GM19099 (cell line): ENCODE data around the gene MRRF.

Experiments used
- POLR2A ChIP-seq: IDR thresholded peaks from 3 replicates; pipeline ENCODE4 v1.6.1; 2011; ENCODE audit warnings: low read depth; ENCODE audit not compliant: insufficient read length; ENCODE audit errors: extremely low read depth

MRRF gene

DNA sequence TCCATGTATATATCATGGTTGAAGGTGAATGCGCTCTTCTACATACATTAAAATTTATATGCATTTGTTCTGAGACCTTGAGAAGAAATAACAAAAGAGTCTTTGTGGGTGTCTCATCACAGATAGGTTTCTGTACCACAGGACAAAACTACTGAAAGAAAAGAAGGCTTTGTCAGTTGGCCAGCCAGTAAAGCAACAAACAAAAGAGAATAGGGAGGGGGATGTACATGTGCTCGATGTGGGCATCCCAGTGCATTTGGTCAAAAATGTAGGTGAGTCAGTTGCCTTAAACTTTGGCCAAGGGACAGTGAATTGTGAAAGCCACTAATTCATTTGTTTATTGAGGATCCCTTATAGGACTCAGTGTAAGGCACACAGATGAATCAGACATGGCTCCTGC, 13.3 kb upstream of the MRRF start:
- TF ChIP-seq POLR2A: no peak

DNA sequence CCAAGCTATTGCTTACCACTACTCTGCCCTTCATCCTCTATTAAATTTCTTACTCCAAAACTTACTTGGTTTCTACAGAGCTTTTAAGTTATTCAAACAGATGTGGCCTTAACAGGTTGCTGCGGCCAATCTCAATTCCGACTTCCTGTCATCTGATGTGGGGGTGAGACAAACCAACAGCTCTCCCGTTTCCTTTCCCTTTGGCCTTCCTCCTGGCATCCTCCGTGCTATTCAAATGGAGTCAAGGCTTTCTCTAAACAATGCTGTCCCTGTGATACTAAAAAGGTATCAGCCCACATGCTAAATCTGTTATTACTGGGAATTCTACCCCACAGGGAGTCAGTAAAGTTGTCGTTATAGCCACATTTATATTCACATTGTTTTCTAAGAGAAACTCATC, 11.9 kb upstream of the MRRF start:
- TF ChIP-seq POLR2A: no peak

- no peak for TF ChIP-seq POLR2A
These were observed 9.9 kb upstream of the MRRF start for GRCh38 chr9:122254761-122255160.

DNA sequence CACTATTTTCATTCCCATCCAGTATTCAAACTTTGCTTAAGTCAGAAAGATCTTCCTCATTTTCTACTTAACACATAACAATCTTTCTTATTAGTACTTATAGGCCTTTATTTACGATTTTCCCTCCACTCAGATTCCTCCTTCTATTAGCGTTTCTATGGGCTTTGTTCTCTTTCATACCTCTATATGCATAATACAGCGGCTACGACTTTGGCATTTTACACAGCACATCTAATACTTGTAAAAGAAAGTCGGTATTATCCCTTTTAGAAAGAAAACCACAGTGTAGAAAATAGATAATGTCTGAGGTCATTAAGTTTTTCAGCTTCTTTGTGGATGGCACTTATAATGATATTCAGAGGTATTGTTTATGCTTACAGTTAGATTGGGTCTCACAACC, 8.5 kb upstream of the MRRF start:
- no peak for TF ChIP-seq POLR2A

DNA sequence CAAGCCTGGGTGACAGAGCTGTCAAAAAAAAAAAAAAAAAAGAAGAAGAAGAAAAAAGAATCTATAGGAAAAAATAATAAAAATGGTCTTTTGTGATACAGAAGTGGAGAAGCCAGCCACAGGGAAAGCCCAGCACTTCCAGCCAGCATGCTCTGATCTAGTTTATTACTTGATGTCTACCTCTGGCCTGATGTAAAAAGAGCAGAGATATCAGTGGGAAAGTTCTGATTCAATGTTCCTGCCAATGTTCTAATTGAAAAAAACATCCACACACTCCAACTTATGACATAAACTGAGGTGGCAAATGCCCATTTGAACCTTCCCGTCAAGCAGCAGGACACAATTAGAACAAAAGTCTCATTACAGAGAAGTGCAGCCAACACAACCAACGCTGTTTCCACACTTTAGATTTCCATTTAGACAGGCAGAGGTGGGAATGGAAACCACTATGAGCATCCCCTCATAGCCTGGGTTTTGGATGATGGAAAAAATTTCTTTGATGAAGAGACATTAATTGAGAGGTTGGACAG, 5.7 kb upstream of the MRRF start:
- TF ChIP-seq POLR2A: no peak

GRCh38 chr9:122261469-122261881, 3.2 kb upstream of the MRRF start:
- TF ChIP-seq POLR2A: no peak

DNA sequence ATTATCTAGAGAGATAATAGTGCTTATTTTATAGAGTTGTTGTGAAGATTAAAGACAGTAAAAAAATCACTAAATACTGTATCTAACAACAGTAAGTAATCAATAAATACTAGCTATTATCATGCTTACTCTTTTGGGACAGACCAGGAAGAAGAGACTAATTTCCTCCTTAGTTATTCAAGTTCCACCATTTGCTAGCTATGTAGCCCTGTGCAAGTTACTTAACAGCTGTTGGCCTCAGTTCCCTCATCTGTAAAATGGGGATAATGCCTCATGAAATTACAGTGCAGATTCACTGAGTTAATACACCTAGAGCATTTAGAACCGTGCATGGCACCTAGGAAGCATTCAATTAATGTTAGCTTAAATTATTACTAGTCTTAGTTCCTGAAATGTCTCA, 2.6 kb upstream of the MRRF start:
- no peak for TF ChIP-seq POLR2A

DNA sequence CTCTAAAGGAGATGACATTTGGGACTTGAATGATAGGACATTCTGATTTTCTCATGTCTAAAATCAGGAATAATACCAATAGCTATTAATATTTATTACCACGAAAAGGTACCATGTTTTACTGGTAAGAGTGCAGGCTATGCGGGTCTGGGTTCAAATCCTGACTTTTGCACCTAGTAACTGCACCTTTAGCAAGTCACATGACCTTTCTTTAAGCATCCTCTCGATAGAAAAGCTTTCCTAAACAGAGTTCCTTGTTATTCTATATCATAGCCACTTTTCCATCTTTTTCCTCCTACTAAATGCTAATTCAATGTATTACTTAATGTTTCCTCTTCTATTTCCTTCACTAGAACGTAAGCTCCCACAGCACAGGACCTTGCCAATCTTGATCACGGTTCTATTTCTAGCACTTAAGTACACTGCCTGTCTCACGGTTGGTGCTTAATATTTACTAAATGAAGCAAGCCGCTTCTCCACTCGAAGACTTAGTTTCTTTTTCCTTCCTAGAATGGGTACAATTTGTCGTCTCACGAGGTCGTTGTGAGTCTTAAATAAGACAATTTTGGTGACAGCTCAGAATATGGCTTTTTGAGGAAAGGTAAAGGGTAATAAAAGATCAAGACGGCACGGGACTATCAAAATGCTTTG, 858 bp upstream of the MRRF start:
- TF ChIP-seq POLR2A: no peak

DNA sequence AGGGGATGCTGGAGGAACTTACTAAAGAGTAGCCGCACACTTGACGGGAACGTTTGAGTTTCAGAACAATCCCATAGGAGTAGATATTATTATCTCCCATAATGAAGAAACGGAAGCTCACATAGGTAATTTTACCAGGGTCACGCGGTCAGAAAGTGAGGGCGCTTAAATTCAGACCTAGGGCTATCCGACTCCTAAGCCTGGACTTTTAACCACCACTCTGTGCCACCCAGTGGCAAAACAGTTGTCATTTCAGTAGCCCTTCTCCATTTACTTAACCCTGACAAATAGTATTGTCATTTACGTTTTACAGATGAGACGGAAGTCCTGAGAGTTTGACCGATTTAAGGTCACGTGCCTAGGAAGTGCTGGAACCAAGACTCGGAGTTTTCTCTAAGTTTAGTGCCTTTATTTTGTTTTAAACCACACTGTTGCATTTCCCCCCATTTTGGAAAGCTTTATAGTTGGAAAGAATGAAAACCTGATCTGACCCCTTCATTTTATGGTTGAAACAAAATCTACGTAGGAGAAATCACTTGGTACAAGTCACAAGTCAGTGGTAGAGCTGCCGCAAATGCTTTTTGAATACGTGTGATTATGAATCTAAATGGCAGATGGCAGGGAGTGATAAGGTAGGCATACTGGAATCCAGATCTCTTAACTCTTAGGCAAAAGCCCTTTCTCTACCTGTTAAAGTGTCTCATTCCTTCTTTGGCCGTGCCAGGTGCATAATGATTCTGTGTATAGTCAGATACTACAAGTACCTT, 650 bp downstream of the MRRF start:
- TF ChIP-seq POLR2A: no peak

DNA sequence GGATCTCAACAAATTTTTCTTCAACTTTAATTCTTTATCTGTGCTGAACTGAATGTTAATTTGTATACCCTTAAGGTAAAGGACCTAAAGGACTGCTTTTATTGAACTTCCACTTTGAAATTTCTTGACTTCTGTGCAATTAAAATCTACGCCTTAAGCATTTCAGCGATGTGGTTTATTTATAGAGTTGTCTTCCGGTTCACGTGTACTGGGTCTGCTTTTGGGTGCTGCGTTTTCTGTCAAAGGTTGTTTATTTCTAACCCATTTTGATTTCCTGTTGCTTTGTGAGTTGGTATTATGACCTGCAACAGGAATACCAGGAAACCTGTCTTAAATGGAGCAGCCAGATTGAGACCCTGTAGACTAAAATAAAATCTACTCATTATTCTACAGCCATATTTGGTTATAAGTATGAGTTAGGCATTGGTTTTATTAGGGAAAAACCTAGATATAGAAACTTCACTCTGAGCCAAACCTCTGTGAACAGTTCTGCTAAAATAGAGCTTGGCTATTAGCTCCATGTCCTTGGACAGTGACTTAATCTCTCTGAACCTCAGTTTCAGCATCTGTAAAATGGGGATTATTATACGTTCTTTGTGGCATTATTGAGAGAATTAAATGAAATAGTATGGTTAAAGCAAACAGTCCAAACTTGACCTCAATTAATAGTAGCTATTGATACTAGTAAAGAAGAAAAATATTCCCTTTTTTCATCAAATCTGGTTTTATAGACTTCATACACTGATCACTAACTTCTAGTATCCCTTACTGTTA, 3.5 kb downstream of the MRRF start:
- no peak for TF ChIP-seq POLR2A

DNA sequence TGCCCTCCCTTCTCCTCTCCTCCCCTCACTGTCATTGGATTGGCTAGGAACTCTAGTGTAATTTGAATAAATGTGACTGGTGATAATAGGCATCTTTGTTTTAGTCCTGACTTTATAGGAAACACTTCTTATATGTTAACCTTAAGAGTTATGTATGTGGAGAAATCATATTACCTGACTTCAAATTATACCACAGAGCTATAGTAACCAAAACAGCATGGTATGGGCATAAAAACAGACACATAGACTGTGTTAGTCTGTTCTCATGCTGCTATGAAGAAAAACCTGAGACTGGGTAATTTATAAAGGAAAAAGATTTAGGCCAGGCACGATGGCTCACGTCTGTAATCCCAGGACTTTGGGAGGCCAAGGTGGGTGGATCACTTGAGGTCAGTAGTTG, 9.4 kb downstream of the MRRF start:
- no peak for TF ChIP-seq POLR2A

- TF ChIP-seq POLR2A: no peak
These were observed 11.4 kb downstream of the MRRF start for GRCh38 chr9:122276096-122276495.

DNA sequence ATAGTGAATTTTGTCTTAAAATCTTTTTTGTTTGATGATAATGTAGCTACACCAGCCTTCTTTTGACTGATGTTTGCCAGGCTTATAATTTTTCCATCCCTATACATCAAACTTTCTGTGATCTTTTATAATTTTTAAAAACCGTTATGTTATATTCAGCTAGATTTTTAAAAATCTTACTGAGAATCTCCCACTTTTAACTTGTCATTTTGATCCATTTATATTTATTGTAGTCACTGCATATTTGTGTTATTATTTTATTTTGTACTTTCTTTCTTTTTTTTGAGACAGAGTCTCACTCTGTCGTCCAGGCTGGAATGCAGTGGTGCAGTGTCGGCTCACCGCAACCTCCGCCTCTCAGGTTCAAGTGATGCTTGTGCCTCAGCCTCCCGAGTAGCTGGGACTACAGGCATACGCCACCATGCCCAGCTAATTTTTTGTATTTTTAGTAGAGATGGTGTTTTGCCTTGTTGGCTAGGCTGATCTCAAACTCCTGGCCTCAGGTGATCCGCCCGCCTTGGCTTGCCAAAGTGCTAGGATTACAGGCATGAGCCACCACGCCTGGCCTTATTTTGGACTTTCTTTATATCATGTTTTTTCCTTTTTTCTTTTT, 12.7 kb downstream of the MRRF start:
- no peak for TF ChIP-seq POLR2A

- TF ChIP-seq POLR2A: no peak
These were observed 16.7 kb downstream of the MRRF start for GRCh38 chr9:122281368-122281767.

DNA sequence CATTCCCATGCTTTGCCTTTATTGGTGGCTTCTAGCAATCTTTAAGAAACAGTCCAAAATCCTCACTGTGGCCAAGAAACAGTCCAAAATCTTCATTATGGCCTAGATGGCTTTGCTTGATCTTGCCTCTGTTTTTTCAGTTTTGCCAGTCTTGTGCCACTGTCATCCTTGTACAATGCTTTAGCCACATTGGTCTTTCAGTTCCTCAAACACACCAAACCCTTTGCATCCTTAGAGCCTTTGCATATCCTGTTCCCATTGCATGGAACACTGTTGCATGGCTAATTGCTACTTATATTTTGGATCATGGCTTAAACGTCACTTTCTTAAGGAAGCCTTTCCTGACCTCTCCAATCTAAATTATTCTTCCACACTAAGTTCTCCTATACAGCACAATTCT, 22.1 kb downstream of the MRRF start:
- no peak for TF ChIP-seq POLR2A
